CD4-positive, alpha-beta T cell treated with Interleukin-6 at 100 ng/mL for 8 hours (primary cell): ENCODE results near the gene MATN1.

Experiments
- DNase-seq: peaks from one replicate; pipeline ENCODE4 v3.0.0-alpha.2; 2020; ENCODE audit warnings: mixed read lengths, low spot score

Gene MATN1

DNA sequence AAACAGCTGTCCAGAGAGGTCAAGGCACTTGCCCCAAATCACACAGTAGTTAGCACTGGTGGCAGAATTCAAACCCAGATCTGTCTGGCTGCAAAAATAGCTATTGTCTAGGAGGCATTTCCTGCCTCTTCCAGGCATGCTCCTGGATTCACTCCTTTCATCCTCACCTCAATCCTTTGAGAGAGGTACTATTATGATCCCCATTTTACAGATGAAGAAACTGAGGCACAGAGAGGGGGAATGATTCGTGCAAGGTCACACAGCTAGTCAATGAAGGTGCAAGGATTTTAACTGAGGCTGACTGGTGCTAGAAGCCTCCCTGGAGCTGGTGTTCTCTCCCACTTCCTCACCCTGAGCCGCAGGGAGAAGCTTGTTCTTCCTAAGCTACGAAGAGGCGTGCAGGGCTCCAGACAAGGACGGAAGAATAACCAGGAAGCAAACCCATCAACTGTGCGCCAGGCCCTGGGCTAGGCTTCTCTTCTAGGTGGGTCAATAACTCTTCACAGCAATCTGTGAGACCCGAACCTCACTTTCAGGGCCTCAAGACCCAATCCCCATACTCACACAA is 34.8 kb upstream of the MATN1 start:
- no peak for DNase-seq

DNA sequence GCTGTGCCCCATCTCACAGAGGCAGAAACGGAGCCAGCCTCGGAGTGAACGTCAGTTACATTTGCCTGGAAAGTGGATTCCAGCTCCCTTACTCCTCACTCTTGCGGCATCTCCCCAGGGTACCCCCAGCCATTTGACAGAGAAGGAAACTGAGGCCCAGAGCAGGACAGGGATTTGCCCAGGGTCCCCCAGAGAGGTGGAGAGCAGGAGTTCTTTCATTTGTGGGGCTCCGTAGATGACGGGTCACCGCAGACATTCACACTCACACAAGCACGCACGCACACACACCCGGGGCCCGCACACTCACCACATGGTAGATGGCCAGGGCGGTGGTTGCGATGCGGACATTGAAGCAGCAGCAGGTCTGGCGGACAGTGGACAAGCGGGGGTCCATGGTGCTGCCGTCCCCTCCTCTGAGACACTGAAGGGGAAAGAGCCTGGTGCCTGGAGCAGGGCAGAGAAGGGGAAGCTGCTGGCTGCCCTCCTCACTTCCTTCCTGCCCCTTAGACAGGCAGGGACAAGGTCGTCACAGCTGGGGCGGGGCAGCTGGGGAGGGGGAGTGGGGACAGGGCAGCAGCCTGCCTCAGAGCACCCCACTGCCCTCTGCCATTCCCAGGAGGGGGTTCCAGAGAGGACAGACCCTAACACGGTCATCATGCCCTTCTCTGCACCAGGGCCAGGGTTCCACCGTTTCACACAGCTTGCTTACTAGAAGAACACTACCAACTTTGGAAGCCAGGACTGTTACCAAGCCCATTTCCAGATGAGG is 34.2 kb upstream of the MATN1 start, which contains the start of gene LAPTM5:
TSS of gene LAPTM5 (minus strand) at position 423 of the 769 bp plus-strand sequence. CDS start at position 394, 29 bp downstream.
- peak; percentile 62 for DNase-seq

DNA sequence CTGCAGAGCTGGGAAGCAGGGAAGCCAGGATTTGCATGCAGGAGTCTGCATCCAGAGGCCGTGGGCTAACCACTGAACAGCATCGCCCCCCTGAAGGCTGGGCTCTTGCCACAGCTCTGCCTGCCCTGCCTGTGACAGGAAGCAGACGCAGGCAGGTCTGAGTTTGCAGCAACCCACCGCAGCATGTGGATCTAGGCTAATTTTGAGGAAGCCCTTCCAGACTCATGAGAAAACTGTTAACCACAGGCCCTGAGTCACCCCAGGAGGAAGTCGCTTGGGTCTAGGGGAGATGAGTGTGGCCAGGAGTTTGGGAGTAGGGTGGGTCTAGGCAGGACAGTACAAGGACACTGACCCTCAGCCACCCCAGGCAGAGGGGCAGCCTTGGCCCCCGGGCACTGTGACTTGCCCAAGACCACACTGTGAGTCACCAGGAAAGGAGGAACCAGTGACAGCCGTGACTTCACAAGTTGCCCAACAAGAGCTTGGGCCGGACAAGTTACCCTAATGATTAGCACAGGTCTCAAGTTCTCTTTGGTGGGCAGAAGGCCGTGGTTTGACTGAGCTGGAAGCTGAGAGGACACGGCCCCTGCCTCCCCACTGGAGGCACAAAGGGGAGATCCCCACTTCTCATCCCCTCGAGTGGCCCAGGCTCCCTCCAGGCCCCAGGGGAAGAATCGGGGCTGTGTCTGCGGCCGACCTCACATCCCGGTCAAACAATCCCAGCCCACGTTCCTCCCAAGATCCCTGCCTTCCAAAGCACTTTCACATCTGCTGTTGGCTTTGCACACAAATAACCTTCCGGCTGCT is 33.4 kb upstream of the MATN1 start:
- peak; percentile 77 for DNase-seq

DNA sequence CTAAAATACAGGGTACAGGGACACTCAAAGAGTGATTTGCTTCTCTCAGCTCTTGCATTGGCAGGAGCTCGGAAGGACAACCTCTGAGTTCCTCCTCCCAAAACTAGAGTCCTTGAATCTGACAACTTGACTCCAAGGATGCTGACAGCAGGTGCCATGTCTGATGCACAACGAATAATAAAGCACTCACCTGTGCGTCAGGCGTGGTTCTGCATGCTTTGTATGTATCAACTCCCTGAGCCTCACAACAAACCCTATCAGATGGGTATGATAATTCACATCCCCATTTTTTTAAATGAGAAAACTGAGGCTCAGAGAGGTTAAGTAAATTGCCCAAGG is 32.8 kb upstream of the MATN1 start:
- no peak for DNase-seq

DNA sequence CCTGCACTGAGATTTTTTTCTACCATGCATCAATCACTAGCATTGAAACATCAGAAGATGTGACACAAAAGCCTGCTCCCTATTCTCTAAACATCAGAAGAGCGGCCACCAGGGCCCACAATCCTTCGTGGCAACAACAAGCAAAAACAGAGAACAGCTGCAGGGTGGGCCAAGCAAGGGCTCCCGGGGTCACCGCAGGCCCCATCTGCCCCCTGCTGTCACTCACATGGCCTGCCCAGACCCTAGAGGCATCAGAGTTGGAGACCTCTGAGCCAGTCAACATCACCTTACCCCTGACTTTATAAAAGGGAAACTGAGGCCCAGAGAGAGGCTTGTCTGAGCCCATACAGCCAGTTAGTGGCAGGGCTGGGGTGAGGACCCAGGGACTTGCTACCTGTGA is 32.4 kb upstream of the MATN1 start:
- DNase-seq, result no peak

DNA sequence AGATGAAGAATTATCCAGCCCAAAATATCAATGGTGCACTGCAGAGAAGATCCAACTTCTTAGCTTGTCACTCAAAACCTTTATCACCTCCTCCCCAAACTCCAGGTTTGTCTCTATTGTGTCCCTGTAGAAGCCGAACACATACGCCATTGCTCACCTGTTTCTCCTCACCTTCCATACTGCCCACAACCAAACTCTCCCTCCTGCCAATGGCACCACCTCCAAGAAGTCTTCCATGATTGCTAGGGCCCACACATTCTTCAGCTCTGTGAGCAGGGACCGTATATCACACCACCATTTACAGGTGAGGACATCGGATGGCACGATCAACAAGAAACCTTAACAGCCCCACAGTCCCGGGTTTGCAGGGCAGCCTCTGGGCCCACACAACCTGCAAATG is 31.9 kb upstream of the MATN1 start:
- no peak for DNase-seq

DNA sequence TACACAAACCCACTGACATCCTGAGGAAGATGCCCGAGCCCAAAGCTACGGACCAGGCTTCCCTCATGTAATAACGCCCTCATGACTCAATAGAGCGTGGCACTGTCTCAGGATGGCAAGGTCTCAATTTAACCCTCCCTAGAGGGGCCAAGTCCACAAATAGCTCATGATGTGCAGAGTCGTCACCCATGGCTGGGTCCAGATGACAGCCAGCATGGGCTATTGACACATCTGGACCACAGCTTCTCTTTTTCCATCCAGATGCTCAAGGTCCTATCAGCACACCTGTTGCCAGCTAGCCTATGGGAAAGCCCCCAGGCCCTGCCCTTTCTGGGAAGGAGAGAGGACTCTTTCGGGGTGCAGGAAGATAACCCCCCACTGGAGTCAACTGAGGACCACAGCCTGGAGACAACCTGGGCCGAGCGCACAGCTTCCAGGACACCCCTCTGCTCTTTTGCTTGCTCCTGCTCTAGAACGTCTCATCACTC is 31.3 kb upstream of the MATN1 start:
- DNase-seq, result no peak

DNA sequence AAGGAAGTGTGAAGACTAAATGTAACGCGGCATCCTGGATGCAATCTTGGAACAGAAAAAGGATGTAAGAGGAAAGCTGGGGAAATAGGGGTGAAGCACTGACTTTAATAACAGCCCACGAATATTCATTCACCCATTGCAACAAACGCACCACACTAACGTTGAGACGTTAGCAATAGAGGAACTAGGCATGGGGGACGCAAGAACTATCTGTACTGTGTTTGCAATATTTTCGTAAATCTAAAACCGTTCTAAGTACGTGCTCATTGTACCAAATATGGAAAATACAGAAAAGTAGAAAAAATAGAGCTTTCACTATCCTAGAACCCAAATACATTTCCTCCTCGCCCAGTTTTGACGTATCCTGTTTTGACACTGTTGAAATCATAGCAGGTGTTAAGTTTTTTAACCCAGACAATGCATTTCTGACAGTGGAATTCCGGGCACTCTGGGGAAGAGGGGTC is 30.3 kb upstream of the MATN1 start:
- DNase-seq, result peak; percentile 33

DNA sequence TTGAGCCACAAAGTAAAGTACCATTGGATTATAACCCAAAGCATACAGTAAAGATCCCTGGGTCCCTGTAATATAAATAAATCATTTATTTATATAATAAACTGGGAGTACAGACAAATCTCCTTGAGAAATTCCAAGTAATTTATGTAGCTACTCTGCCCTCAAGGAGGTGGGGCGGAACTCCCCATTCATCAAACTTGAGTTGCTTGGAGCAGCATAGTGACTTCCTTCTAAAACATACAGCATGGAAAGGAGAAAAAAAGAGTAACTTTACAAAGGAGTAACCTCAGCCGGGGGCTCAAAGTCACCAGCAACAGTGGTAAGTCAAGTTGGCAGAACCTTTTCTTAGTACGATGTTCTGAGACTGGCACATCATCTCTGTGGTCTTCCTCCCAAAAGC is 29.7 kb upstream of the MATN1 start:
- no peak for DNase-seq

DNA sequence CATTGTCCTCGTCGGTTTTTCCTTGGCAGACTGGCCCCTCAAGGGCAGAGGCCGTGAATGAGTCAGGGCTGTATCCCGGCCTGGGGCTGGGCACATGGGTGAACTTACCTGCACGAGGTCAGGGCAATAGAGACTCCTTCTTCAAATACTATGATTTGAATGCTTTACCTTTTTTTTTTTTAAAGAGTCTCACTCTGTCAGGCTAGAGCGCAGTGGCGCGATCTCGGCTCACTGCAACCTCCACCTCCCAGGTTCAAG is 29.2 kb upstream of the MATN1 start:
- DNase-seq, result no peak

DNA sequence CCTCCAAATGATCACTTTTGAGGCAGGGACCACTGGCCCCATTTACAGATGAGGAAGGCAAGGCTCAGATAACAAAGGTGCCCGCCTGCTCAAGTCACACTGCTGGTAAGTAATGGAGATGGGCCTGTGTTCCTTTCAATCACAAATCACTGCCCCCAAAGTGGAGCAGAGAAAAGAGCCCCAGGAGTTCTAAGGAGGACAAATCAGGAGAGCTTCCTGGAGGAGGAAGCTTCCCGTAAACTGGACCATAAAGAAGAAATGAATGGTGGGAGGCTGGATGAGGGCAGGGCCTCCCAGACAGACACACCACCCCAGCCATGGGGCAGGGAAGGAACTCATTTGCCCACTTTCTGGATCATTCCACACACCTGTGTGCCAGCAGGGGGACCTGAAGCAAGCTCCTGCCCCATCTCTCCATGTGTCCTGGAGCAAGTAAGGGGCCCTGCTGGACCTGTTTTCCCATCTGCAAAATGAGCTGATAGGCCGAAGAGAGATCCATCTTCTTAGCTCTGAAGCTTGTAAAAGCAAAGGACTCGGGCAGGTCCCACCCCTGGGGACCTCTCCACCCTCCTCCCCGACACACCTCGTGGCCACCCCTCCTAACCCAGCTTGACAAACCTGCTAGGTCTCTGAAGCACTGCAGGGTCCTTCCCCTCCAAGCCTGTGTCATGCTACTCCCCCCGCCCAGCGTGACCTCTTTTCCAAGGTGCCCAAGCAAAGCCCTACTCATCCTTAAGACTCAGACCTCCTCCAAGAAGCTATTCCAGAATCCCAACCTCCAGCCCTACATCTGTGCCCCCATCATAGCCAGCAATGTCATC is 28.7 kb upstream of the MATN1 start:
- no peak for DNase-seq

DNA sequence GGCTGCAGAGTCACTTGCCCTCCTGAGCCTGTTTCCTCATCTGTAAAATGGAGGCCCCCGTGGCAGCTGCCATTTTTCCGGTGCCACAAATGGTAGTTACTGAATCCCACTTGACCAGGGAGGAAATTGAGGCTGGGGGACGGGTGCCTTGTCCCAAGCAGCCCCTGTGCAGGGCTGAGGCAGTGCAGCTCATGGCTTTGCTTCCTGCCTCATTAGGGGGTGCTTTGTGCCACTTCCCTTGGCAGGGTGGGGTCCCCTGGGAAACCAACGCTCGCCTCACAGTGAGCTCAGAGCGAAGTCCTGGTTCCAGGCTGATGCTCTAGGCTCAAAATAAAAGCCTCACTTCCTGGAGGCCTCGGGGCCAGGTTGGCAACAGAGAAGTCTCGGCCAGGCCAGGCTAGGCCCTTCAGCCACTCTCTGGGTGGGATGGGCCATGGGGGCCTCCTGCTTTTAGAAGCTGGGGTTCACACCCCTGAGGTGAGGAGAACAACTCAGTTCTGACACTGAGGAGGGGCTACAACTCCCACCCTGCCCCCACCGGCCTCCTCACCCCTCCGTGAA is 27.4 kb upstream of the MATN1 start:
- peak; percentile 26 for DNase-seq

DNA sequence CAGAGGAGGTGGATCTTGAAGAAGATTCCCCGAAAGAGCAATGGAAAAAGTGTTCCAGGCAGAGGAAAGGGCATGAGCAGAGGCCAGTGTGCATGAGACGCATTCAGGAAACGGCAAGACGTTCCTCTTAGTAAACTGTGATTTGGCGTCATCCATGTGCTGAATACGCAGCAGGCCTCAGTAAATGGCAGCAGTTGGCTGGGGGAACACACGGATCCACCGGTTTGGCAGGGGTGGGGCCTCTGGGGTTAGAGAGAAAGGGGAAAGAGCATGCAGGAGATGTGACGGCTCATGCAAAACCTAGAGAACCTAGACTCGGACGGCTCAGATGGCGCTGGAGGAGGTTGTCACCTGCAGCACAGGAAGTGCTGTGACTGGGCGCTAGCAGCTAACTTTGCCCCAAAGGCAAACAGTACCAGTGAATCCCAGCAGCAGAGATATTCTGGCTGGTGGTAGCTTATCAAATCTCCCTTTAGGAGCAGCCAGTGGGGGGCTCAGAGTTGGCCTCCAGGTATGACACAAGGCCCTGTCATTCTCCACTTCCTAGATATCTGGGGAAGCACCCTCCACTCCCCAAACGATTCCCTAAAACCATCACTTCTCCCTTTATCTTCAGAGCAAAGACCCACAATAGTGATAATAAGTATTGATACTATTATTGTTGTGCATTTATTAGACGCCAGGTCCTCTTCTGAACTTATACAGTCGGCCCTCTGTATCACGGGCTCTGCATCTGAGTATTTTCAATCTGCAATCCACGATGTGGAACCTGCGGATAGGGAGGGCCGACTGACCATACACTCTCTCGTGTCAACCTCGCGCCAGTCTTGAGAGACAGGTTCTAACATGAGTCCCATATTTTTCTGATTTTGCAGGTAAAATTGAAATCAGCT is 26.6 kb upstream of the MATN1 start:
- peak; percentile 73 for DNase-seq

DNA sequence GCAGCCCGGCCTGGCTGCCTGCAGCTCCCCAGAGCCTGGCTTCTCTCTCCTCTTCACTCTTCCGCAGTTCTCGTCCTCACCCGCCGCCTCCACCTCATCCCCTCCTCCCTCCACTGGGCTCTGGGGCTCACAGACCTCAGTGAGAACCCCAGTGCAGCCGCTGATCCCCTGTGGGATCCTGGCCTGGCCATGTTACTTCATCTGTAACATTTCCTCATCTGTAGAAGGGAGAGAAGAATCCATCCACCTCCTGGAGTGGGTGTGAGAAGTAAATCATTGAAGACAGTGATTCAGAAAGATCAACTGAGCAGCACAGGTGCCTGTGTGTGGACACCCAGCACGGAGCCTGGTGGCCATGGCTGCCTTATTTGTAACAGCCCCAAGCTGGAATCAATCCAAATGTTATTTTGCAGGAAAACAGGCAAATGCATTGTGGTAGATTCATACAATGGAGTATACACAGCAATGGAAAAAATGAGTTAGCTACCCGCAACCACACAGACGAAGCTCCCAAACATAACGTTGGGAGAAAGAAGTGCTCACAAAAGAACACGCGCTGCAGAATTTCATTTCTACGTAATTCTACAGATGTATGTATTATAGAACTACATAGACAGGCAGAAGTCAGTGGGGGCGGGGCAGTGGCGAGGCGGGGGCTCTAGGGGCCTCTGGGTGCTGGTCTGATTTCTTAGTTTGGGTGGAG is 25.5 kb upstream of the MATN1 start:
- no peak for DNase-seq

DNA sequence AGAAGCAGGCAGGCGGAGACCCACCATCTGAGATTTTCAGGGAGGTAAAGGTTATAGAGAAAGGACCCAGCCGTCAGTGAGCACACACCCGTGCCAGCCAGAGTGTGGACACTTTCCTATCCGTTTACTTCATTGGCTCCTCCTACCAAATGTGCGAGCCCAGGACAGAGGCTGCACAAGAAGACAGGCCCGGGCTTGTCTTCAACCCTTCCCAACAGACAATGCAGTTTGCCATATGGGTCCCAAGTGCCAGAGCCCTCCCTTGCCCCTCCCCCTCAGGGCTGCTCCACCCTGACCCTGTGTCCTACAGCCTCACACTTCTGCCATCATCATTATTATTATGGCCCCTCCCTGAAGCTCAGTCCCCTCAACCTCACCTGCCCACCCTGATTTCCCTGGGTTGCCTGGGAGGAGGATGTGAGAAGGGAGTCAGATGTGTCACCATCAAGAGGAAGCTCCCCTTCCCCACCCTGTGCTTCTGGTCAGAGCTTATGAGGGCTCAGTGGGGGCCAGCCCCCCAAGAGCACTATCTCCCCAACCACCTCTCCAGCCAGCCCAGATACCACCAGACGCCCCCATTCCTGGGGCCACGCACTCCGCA is 24.8 kb upstream of the MATN1 start:
- DNase-seq, result no peak

DNA sequence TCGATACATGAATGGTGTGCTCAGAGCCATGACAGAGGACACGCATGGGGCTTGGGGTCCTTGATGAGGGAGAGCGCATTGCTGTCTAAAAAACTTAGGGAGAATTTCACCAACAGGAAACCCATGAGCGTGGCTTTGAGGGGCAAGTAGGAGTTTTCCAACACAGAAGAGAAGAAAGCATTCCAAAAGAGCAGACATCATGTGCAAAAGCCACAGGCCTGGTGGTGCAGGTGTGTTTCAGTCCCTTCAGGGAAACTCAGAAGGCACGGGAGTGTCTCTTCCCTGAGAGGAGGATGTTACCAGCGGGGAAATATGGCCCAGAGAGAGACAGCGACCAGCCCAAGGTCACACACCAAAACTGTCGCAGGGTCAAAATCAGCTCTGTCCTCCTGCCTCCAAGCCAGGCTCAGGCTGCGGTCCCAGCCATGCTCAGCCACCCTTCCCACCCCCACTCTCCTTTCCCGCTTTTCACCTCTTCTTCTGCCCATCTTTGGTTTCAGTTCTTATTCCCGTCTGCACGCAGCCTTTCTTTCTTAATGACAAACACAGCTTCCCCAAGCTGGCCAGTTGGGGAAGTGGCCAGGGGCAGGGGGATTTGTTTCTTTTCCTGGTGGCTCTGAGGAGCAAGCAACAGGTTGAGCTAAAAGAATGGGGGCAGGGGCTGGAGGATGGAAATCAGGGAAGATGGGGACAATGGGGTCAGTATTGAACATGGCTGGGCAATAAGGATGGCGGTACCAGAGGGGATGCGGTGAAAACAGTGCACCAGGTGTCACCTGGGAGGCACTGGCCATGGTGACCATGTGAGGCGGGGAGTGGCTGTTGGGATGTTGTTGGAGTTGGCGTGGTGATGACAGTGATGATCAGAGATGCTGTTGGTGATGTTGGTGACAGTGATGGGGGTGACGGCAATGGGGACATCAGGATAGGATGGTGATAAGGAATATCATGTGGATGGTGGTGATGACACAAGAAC is 23.9 kb upstream of the MATN1 start:
- DNase-seq, result no peak

DNA sequence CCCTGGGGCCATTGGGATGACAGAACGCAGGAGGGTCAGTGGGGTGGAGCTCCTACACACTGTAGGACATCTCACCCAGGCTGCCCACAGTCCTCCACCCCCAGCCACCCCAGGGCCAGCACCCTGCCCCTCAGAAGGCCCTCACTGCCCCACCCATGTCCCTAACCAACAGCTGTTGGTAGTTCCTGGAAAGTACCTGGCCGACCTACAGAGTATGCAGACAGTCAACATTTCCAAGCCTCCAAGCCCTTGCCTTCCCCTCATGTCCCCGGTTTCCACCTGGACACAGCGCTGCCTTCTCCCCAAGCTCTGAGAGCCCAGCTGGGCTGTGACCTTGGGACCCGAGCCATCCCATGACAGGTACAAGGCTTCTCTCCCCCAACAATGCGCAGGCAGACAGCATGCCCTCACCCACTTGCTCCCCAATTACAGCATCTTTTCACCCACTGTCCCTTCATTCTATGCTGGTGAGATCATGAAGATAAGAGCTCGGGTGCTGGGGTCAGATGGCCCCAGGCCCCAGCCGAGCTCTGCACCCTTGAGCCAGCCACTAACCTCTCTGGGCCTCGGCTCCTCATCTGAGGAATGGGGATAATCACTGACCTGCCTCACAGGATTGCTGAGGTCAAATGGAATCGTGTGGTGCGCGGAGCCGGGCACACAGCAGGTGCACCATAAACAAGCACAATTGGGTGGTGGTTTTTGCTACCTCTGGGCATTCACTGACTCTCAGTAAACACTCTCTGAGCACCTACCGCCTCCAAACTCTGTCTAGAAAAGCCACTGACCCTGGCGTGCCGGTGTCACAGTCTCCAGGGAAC is 23.0 kb upstream of the MATN1 start:
- no peak for DNase-seq

DNA sequence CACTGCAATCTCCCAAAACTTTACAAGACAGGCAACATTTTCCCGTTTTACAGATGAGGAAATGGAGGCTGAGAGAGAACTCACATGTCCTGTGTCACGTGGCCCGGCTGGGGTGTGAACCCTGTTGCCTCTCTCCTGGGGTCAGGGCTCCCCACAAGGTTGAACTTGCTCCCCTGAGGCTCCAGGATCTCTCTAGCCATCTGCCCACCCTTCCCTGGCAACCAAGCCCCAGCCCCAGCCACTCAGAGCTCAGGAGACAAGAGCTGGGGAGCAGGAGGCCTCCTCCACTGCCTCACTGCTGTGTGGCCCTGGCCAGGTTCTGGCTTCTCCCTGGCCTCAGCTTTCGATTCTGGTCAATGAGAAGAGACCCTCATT is 22.4 kb upstream of the MATN1 start:
- DNase-seq, result no peak
